Activated CD4-positive, alpha-beta T cell treated with anti-CD3 and anti-CD28 coated beads, Interleukin-2, amount 10 ng/mL, durations not matched to agents 24 days and 14 days (primary cell): ENCODE measurements around the gene SLC17A3. TPM values are rescaled to one million over a fixed set of nuclear protein-coding genes. Genes with fewer than 3 reads are reported as not detected.

ENCODE experiments used
- DNase-seq: peaks from one replicate; pipeline ENCODE4 v3.0.0; 2022
- H3K27ac Mint-ChIP-seq: one replicate; pipeline ENCODE4 v1.8.0; 2022; ENCODE audit warnings: mild to moderate bottlenecking, mixed read lengths
- H3K27me3 Mint-ChIP-seq: one replicate; pipeline ENCODE4 v1.8.0; 2022; ENCODE audit warnings: mixed read lengths
- H3K36me3 Mint-ChIP-seq: one replicate; pipeline ENCODE4 v1.8.0; 2022; ENCODE audit warnings: low read depth, mild to moderate bottlenecking, mixed read lengths
- H3K4me1 Mint-ChIP-seq: one replicate; pipeline ENCODE4 v1.8.0; 2021; ENCODE audit warnings: mixed read lengths
- H3K4me3 Mint-ChIP-seq: one replicate; pipeline ENCODE4 v1.8.0; 2022; ENCODE audit warnings: mild to moderate bottlenecking, moderate library complexity, mixed read lengths
- H3K9me3 Mint-ChIP-seq: one replicate; pipeline ENCODE4 v1.8.0; 2021; ENCODE audit warnings: mixed read lengths
- intact Hi-C: fragments of 100-400 bp; cut with micrococcal nuclease; formaldehyde crosslinking; loops from one replicate; pipeline ENCODE4 v1.15.1; 2023
- total RNA-seq: library from RNA; stranded (reverse); gene quantifications from 2 replicates; pipeline ENCODE4 v1.2.3, GENCODE V29; 2022

SLC17A3 gene
- total RNA-seq, 1 donor from 2014 or later = 0.58 TPM

DNA sequence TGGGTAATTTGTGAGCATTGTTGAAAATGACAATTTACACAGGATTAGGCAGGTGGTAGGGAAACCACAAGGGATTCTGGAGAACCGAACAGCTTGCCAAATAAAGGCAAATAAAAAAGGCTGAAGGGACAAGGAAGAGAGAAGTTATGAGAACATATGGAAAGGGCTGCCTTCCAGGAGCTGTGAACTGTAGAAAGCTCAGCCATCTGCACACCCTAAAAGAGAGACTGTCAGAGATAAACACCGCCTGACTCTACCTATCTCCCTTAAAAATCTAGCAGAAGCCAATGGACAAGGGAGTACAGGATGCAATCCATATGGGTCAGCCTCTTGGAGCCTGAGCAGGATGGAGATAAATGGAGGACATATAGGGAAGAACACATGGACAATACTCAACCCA, 29.5 kb downstream of the SLC17A3 start:
- Mint-ChIP-seq H3K4me1 (no peaks in the 10 kb centered on the region), H3K4me3 (no peak overlapping the region), H3K27ac (no peak overlapping the region), H3K36me3 (no peaks in the 10 kb centered on the region), H3K9me3 (peaks cover 12% of the 10 kb centered on the region), H3K27me3 (peaks cover 18% of the 10 kb centered on the region)
- no peak for DNase-seq
- intact Hi-C loops = no loop called here

- DNase-seq = no peak
- H3K36me3 Mint-ChIP-seq = no peaks in the 10 kb centered on the region
- peaks cover 15% of the 10 kb centered on the region for H3K27me3 Mint-ChIP-seq
- no peak overlapping the region for H3K4me3 Mint-ChIP-seq
- intact Hi-C loops = loop anchor here (1.0 kb wide), 1 partner anchor 13 kb away; no protein-coding TSS in a partner anchor
- H3K4me1 Mint-ChIP-seq = no peaks in the 10 kb centered on the region
- H3K9me3 Mint-ChIP-seq = peaks cover 12% of the 10 kb centered on the region
- no peak overlapping the region for H3K27ac Mint-ChIP-seq
Observed at GRCh38 chr6:25842526-25842925, 31.5 kb downstream of the SLC17A3 start.

- Mint-ChIP-seq H3K27me3 (peaks cover 19% of the 10 kb centered on the region), H3K27ac (no peak overlapping the region), H3K4me3 (no peak overlapping the region), H3K4me1 (no peaks in the 10 kb centered on the region), H3K9me3 (peaks cover 6% of the 10 kb centered on the region), H3K36me3 (no peaks in the 10 kb centered on the region)
- no peak for DNase-seq
- intact Hi-C loops = no loop called here
Observed at GRCh38 chr6:25835442-25836283, 38.4 kb downstream of the SLC17A3 start.

DNA sequence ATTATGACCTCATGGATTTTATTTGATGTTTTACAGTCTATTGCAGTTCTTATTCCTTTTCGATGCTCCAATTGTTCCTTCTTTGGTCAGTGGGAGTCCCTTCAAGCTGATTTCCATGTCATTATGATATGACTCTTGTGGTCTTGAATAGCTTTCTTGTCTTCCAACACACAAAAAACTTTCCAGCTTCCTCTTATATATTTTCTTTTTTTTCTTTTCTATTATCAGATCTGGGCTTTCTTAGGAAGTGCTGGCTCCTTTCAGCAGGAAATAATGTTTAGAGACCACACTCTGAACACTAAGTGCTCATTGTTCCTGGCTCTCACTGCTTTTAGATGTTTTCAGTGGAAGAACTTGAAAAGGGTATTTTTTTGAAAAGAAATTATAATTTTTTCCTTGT, 39.1 kb downstream of the SLC17A3 start:
- Mint-ChIP-seq H3K9me3 (peaks cover under 1% of the 10 kb centered on the region), H3K4me3 (no peak overlapping the region), H3K36me3 (no peaks in the 10 kb centered on the region), H3K4me1 (no peaks in the 10 kb centered on the region), H3K27ac (no peak overlapping the region), H3K27me3 (peaks cover 15% of the 10 kb centered on the region)
- intact Hi-C loops = no loop called here
- no peak for DNase-seq

DNA sequence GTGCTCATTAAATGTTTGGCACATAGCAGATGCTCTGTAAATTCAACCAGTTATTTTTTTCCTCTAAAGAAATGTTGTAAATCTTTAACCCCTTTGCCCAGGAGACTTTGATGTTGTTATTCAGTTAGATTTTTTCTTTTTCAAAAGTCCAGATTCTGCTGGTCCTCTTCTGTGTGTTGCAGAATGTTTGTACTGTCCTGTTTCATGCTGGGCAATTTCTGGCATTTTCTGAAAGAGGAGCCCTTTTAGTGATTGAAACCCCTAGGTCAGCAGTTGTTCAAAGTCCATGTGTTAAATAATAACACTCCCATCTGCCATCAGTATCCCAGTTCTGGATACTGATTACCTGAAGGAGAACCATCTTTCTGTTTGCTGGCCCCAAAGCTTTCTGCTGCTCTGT, 40.9 kb downstream of the SLC17A3 start:
- H3K27me3 Mint-ChIP-seq = peaks cover 15% of the 10 kb centered on the region
- H3K36me3 Mint-ChIP-seq = no peaks in the 10 kb centered on the region
- no peak for DNase-seq
- peaks cover 5% of the 10 kb centered on the region for H3K4me1 Mint-ChIP-seq
- H3K27ac Mint-ChIP-seq = no peak overlapping the region
- intact Hi-C loops = no loop called here
- peaks cover 3% of the 10 kb centered on the region for H3K9me3 Mint-ChIP-seq
- H3K4me3 Mint-ChIP-seq = no peak overlapping the region

- H3K36me3 Mint-ChIP-seq = no peaks in the 10 kb centered on the region
- peaks cover 3% of the 10 kb centered on the region for H3K9me3 Mint-ChIP-seq
- intact Hi-C loops = no loop called here
- no peak for DNase-seq
- no peak overlapping the region for H3K4me3 Mint-ChIP-seq
- no peak overlapping the region for H3K27ac Mint-ChIP-seq
- H3K4me1 Mint-ChIP-seq = peaks cover 5% of the 10 kb centered on the region
- peaks cover 16% of the 10 kb centered on the region for H3K27me3 Mint-ChIP-seq
Observed at GRCh38 chr6:25832670-25833069, 41.4 kb downstream of the SLC17A3 start.

- intact Hi-C loops = no loop called here
- Mint-ChIP-seq H3K27me3 (peaks cover 16% of the 10 kb centered on the region), H3K27ac (no peak overlapping the region)
Observed at GRCh38 chr6:25832307-25832662, 41.8 kb downstream of the SLC17A3 start.

GRCh38 chr6:25831532-25832306, 42.3 kb downstream of the SLC17A3 start, which contains the start of gene SLC17A1:
Gene SLC17A1 (minus strand): TSS chr6:25832052. CDS start chr6:25830557, 1,495 bp downstream.
- Mint-ChIP-seq H3K36me3 (no peaks in the 10 kb centered on the region), H3K27me3 (peaks cover 16% of the 10 kb centered on the region), H3K4me1 (peaks cover 5% of the 10 kb centered on the region), H3K4me3 (no peak within 1 kb of the TSS), H3K9me3 (peaks cover 3% of the 10 kb centered on the region), H3K27ac (no peak within 1 kb of the TSS)
- intact Hi-C loops = no loop called here
- DNase-seq = no peak

More at GRCh38 chr6:25832307-25832662, 41.8 kb downstream of the SLC17A3 start:
- peaks cover 5% of the 10 kb centered on the region for H3K4me1 Mint-ChIP-seq
- H3K4me3 Mint-ChIP-seq = no peak overlapping the region
- H3K36me3 Mint-ChIP-seq = no peaks in the 10 kb centered on the region
- DNase-seq = no peak
- H3K9me3 Mint-ChIP-seq = peaks cover 3% of the 10 kb centered on the region

DNA sequence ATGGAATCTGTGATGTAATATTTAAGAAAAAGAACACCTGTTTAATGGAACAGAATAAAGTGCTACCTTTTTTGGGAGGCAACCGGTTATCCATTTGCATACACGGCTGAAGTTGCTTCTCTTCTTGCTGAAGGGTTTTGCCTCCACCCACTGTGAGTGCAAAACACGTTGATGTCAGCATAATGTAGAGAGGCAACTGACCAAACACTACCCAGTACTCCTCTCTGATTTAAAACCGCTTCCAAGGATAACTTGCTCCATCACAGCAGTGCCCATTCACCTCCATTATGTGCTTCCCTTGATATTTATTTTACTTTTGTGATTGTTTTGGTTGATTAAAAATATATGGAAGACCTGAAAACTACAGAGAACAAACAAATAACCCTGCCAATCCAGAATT, 43.6 kb downstream of the SLC17A3 start:
- Mint-ChIP-seq H3K9me3 (peaks cover 5% of the 10 kb centered on the region), H3K4me1 (peaks cover 5% of the 10 kb centered on the region), H3K36me3 (no peaks in the 10 kb centered on the region), H3K4me3 (no peak overlapping the region), H3K27ac (no peak overlapping the region), H3K27me3 (peaks cover 21% of the 10 kb centered on the region)
- no peak for DNase-seq
- intact Hi-C loops = no loop called here

- no peak for DNase-seq
- peaks cover 7% of the 10 kb centered on the region for H3K9me3 Mint-ChIP-seq
- peaks cover 26% of the 10 kb centered on the region for H3K27me3 Mint-ChIP-seq
- intact Hi-C loops = loop anchor here (1.0 kb wide), 1 partner anchor 13 kb away; no protein-coding TSS in a partner anchor
- H3K4me3 Mint-ChIP-seq = no peak overlapping the region
- no peak overlapping the region for H3K27ac Mint-ChIP-seq
- peaks cover 5% of the 10 kb centered on the region for H3K4me1 Mint-ChIP-seq
- H3K36me3 Mint-ChIP-seq = no peaks in the 10 kb centered on the region
Observed at GRCh38 chr6:25829375-25829774, 44.7 kb downstream of the SLC17A3 start.

- peaks cover 4% of the 10 kb centered on the region for H3K9me3 Mint-ChIP-seq
- DNase-seq = no peak
- no peaks in the 10 kb centered on the region for H3K36me3 Mint-ChIP-seq
- intact Hi-C loops = no loop called here
- H3K4me3 Mint-ChIP-seq = no peak overlapping the region
- peaks cover 32% of the 10 kb centered on the region for H3K27me3 Mint-ChIP-seq
- H3K4me1 Mint-ChIP-seq = peaks cover 4% of the 10 kb centered on the region
- H3K27ac Mint-ChIP-seq = no peak overlapping the region
Observed at GRCh38 chr6:25821341-25821740, 52.7 kb downstream of the SLC17A3 start.

DNA sequence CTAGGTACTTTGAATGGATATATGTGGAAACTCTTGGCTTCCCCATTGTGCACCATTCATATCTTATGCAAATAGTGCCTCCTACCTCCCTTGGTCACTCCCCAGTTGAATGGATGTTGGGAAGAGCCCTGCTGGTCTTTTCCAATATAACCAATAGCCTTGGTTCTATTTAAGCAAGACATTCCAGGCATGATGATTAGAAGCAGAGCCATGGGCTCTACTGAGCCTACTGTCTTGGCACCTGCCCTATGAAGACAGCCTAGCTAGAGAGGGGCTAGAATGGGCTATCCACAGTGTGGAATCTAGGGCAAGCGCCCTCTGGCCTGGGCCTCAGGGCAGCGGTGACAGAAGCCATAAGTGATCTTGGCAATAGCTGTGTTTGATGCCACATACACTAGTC, 57.8 kb downstream of the SLC17A3 start:
- Mint-ChIP-seq H3K27ac (no peak overlapping the region), H3K36me3 (no peaks in the 10 kb centered on the region), H3K4me1 (peaks cover 1% of the 10 kb centered on the region), H3K4me3 (no peak overlapping the region), H3K27me3 (peaks cover 21% of the 10 kb centered on the region), H3K9me3 (no peaks in the 10 kb centered on the region)
- DNase-seq = no peak
- intact Hi-C loops = no loop called here

DNA sequence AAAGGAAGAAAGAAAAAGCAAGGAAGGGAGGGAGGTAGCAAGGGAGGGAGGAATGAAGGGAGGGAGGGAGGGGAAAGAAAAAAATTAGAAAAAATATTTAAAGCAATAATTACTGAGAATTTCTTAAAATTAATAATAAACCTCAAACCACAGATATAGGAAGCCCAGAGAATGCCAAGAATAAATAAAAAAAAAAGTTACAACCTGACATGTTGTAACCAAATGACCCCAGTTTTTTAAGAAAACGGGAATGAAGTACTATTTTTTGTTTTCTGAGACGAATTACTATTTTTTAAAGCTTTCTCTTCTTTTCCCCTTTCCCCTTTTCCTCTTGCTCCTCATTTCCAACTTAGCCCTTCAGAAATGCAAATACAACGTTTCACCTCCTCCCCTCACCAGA, 58.8 kb downstream of the SLC17A3 start:
- peaks cover 25% of the 10 kb centered on the region for H3K27me3 Mint-ChIP-seq
- no peaks in the 10 kb centered on the region for H3K4me1 Mint-ChIP-seq
- no peak overlapping the region for H3K27ac Mint-ChIP-seq
- H3K4me3 Mint-ChIP-seq = no peak overlapping the region
- no peaks in the 10 kb centered on the region for H3K36me3 Mint-ChIP-seq
- DNase-seq = no peak
- intact Hi-C loops = no loop called here
- no peaks in the 10 kb centered on the region for H3K9me3 Mint-ChIP-seq

- Mint-ChIP-seq H3K27me3 (peaks cover 25% of the 10 kb centered on the region), H3K36me3 (no peaks in the 10 kb centered on the region), H3K4me1 (no peaks in the 10 kb centered on the region), H3K9me3 (no peaks in the 10 kb centered on the region), H3K27ac (no peak overlapping the region), H3K4me3 (no peak overlapping the region)
- intact Hi-C loops = no loop called here
- no peak for DNase-seq
Observed at GRCh38 chr6:25804804-25805203, 69.2 kb downstream of the SLC17A3 start.
